NCI-H1105 treated with DMSO at 0.1 percent for 48 hours (cell line): ENCODE results near the gene EGFLAM.

Experiments used
- DNase-seq: peaks from one replicate; lab custom pipeline; 2025; lab: John Stamatoyannopoulos, UW

Gene EGFLAM

DNA sequence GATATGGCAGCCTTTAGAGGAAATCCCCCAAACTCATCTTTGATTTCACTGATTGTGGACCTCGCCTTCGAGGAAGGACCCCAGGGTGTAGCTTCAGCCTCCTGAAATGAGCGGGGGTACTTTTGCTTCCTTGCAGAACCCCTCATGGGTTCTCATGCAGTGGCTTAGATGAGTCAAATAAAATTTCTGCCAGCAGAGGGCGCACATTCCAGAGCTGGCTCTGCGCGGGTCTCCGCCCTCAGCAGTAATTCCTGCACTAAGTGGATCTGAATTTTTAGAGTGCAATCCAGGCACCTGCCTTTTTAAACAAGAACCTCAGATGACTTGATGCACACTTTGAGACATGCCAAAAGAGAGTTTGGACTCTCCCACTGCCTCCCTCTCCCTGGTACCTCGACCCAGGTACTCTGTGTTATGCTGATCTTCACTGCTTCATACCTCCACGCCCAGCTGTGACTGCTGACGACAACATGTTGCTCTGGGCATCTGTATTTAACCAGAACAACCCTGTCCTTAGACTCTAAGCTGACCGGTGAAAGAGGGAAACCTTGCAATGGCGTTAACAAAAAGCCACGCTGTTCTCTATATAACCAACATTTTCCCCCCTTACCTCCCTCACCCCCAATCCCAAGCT is 7.3 kb downstream of the EGFLAM start:
- DNase-seq = peak; percentile 39

DNA sequence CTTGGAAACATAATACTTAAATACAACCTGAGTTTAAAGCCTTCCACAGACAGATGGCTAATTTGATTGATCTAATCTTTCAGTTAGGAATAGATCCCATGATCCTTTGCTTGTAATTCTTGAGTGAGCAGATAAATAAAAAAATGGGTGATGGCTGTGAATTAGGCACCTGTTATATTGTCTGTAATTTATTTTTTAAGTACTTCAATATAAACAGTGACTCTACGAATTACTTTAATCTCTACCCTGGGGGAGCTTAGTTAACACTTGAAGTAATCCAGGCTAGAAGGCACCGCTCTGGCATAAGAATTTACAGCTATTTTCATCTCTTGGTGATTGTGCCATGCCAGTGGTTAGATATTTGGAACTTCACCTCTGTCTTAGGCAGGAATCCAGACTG is 9.0 kb downstream of the EGFLAM start:
- DNase-seq = no peak

DNA sequence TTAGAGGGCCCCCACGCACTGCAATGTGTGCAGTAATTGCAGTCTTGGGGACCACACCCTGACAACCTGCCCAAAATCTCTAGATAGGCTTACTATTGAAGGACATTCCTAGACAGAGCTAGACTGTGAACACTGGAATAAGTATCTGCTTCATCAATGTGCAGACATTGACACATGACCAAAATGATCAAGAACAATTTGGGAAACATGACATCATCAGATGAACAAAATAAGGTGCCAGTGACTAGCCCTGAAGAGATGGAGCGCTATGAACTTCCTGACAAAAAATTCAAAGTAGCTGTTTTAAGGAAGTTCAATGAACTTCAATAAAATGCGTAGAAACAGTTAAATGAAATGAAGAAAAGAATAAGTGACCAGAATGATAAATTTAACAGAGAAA is 15.3 kb downstream of the EGFLAM start:
- no peak for DNase-seq

DNA sequence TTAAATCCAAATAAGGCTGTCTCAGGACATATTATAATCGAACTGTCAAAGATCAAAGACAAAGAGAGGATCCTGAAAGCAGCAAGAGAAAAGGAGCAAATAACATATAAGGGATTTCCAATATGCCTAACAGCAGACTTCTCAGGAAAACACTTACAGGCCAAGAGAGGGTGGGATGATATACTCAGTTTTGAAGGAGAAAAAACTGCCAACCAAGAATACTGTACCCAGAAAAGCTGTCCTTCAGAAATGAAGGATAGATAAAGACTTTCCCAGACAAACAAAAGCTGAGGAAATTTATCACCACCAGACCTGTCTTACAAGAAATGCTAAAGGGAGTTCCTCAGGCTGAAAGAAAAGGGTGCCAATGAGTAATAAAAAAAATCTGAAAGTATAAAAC is 16.0 kb downstream of the EGFLAM start:
- no peak for DNase-seq

DNA sequence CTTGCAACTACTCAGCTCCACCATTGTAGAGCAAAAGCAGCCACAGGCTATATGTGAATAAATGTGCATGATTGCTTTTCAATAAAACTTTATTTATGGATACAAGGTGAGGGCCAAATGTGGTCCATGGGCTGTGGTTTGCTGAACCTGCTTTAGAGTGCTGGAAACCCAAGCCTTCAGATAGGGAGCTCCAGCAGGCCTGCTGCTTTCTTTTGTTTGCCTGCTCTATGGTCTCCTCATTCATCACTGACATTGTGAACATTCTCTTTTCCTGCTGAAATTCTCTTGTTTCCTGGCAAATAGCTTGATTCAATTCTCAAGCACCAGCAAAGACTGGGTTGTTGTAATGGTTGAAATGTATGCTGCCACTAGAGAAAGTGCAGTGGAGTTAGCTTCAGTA is 26.0 kb downstream of the EGFLAM start:
- DNase-seq = no peak

DNA sequence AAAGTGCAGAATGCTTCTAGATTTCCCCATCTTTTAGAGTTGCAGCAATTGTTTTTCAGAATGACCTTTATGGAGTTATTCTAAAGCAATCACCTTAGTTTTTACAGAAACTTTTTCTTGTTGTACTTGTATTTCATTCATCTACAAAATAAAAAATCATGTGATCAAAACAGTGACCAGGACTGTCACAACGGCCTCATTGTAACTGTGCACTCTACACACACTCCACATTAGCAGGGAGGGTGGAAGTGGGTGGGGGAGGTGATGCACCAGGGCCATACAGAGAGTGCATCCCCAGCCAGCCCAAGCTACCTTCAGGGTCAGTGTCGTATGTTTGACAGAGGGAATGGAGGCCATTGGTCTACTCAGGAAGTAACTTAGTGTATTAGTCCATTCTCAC is 26.9 kb downstream of the EGFLAM start:
- no peak for DNase-seq

DNA sequence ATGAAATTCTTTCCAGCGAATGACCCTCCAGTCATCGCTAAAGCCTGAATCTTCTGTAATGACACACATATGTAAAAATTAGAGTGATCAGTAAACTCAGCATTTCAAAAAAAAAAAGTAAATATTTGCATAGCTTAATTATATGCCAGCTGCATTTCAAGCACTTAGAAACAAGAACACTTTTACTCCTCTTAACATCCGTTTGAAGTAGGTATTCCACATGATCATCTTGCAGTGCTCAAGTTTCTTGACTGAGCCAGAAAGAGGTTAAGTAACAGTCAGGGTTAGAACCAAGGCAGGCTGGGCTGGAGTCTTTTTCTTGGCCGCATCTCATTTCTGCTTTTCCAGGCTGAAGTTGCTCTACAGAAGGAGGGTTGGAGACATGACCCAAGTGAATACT is 27.6 kb downstream of the EGFLAM start:
- DNase-seq = peak; percentile 56

DNA sequence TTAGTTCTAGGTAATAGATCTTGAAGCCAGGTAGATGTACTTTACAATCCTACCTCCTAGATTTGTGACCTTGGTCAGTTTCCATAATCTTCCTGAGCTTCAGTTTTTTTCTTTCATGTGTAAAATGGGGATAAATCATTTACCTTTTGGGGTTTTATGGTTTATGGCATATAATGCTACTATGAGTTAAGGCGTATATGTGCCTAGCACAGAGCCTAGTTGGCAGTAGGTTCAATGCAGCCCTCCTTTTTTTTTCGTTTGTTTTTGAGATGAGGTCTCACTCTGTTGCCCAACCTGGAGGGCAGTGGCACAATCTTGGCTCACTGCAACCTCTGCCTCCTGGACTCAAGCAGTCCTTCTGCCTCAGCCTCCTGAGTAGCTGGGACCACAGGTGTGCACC is 28.8 kb downstream of the EGFLAM start:
- no peak for DNase-seq

DNA sequence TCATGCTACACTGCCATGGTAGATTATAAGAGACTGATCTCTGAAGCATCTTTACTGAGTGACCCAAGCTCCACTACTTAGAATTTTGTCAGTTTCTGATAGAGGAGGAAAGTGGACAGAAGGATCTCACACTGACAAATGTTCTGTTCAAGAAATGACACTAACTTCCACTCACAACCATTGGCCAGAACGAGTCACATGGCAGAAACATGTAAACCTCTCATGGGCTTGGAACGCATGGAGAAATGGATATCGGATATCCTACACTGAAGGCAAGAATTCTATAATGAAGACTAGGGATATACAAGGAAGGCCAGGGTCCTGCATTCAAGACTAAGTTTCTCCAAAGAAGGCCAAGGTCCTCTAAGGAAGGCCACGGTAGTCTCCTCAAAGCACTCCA is 31.1 kb downstream of the EGFLAM start:
- no peak for DNase-seq

DNA sequence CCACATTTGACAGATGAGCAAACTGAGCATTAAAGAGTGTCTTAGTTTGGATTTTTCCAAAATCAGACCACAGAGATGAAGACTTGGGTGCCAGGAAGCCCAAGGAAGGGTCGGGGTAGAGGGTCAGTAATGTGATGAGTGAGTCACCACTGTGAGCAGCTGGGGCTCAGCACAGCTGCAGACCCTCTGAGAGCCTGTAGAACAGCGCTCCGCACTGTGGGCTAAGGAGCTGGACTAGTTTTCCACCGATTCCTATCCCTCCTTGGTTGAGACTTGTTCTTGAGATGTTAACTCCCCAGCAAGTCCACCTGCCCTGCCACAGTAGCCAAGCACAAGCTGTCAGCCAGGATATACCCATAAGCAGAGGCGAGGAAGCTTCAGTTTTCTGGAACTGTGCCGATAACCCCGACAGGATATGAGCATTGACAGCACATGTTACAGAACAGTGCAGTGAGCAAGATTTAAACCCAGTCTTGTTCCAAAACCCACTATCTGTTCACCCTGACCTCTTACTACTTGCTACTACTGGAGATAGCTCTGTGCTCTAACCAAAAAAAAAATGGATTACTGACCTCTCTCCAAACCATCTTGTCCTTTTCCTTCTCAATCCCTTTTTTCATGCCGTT is 31.8 kb downstream of the EGFLAM start:
- DNase-seq = no peak

DNA sequence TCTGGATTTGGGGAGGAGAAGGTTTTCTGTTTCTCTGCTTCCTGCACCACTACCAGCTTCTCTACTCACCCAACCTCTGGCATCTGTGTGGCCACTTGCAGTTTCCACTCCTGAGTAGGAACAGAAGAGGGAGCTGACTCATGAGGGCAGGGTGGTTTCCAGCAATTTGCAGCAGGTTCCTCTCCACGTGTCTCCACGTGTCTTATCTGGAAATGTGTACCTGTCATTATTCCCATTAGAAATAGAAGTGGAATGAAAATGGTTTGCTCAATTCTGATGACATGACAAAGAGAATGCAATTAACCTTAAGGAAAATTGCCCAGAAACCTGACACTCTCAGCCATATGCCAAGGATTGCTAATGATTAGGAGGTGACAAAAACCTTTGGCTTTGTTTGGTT is 33.0 kb downstream of the EGFLAM start:
- DNase-seq = peak; percentile 60

DNA sequence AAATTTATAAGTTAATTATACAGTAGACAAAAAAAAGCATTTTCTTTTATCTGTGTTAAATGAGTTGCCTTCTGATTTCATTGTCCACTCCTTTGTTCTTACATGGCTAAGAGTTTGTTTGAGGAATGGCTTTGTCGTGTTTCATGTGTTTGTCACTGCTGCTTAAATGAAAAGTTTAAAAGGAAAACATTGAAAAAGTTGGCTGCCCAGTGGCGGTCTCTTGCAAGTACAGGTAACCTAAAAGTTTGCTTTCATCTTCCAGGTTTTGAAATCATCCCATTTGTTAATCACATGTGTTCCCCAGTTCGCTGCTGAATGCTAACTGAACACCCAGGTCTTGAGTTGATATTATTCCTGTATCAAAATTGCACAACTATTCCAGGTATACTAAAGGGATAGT is 33.9 kb downstream of the EGFLAM start:
- DNase-seq = no peak

DNA sequence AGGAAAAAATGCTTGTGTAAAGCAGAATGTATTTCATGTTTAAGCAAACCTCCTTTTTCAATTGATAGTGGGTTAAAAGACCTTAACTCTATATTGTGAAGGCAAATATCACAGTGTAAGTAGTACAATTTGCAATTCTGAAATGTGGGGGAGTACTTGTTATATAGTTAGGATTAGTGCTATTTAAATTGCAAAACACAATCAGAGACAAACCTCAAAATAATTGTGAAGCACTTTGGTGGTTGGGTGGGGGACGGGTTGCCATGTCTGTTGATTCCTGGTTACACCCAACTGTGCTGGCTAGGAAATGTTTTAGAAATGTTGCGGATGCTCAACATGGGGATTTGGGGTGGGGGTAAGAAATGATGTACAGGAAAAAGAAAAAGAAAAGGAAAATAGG is 37.4 kb downstream of the EGFLAM start:
- no peak for DNase-seq

DNA sequence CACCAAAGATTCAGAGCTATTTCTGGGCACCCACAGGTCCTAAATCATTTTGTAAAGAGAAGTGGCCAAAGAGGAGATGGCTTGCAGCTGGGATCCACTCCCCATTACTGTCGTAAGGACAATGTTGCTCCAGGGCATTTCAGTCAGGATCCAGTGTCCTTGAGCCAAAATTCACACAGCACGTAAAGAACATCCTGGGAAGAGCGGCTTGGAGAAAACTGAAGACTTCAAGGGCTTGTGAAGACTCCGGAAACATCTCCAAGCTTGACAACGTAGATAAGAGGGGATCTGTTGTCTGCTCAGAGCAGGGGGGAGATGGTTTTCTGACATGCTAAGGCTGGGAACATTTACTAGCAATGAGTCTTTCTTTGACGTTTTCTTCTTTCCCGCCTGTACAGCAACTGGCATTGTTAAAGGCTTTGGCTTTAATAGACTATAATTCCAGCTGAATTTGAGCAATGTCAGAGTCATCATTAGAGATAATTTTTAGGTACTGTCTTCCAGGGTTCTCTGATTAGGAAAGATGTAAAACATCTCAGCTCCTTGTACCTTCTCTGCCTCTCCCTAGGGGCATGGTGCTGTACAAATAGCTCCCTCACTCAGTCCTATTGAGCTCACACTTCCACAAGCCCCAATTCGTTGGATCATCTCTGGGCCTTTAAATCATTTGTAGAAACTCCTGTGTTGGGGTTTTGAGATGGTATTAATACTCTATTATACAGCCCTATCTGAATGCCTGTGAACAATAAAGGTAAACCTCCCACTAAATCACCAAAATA is 39.7 kb downstream of the EGFLAM start:
- DNase-seq = no peak

DNA sequence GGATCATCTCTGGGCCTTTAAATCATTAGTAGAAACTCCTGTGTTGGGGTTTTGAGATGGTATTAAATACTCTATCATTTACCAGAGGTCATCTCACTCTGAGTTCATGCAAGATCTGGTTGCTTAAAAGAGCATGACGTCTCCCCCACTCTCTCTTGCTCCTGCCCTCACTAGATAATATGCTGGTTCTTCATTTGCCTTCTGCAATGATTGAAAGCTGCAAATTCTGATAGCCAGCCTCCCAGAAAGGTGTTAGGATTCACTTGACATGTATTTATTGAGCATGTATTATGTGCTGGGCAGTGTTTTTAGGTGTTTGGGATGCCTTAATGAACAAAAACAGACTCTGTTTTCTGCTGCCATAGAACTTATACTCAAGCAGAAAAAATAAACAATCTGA is 41.2 kb downstream of the EGFLAM start:
- DNase-seq = no peak

DNA sequence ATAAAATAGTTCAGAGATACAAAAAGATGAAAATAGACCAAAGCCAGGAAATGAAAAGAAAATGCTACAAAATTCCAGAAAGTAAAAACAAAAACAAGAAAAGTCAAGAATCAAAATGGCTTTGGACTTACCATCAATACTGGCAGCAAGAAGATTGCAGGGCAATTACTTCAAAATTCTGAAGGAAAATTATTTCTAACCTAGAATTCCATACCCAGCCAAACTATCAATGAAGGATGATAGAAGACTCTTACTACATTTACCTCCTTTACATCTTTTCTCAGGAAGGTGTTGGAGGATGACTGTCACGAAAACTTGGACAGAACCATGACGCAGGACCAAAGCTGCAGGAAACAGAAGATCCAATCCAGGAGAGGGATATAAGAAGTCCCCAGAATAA is 46.8 kb downstream of the EGFLAM start:
- DNase-seq = no peak

DNA sequence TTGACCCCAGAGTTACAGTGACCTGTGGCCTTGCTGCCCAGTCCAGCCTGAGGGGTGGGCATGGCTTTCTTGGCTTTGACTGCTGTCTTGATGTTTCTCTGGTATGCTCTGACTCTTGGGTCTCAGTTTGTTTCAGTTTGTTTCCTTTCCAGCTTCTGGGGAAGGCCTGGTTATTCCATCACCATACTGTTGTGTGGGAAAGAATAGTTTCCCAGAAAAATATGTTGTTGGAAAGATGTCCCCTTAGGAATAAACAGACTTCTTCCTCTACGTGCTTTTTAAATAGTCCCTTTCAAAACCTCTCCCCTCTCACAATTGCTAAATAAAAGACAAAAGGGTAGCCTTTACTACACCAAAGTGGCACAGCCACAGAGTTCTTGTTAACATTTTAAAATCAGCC is 49.5 kb downstream of the EGFLAM start:
- DNase-seq = no peak

DNA sequence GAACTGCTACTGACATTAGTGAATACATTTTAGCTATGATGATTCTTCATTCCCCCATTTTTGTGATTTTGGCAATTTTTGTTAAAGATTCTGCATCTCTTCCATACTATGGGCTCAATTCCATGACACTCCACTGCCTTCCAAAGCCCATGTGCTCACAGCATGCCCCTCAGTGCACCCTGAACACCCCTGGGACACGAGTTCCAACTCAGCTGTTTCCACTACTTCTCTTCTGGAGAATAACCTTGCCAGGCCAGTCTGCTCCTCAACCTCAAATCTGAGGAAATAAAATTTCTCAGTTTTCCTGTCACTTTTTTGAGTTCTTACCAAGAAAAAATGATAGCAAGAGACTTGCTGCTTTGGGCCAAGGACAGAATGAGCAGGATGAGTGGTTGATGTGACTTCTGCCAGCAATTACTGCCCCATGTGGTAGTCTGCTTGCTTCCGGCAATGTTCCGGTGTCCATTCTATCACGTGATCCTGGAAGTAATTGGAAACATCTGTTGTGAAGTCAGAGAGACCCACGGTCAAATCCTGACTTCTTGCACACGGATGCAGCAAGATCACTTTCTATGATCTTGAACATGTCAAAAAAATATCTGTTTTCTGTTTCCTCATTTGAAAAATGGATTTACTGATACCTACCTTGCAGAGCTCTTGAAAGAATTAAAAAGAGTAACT is 58.3 kb downstream of the EGFLAM start:
- no peak for DNase-seq

DNA sequence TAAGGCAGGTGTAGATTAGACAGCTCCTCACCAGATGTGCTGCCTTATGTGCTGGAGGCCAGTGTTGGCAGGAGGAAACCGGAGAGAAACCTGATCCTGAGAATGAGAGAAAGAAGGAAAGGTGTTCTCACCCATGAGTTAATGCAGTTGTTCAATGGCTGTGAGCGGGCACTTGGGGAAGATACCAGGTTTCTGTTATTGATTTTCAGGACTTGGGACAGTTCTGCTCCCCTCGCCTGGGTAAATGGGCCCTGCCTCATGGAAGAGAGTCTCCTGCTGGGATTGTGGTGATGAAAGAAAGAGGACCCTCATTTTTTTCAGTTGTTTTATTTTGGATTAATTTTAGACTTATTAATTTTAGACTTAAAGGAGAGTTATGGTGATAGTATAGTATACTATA is 59.5 kb downstream of the EGFLAM start:
- DNase-seq = no peak

DNA sequence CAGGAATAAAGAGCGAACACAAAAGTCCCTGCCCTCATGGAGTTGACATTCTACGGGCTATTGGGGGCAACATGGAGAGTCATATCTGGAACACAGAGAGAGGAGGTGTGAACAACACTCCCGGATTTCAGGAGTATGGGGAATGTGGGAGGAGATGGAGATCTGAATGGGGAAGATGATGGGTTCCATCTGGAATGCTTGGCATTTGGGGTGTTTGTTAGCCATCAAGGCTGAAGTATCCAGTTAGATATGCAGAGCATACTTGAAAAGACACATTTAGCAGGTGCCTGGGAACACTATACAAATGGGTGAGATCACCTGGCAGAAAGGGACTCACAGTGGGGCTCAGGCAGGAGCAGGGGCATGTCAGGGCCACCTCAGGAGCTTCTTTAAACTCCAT is 61.1 kb downstream of the EGFLAM start:
- no peak for DNase-seq

DNA sequence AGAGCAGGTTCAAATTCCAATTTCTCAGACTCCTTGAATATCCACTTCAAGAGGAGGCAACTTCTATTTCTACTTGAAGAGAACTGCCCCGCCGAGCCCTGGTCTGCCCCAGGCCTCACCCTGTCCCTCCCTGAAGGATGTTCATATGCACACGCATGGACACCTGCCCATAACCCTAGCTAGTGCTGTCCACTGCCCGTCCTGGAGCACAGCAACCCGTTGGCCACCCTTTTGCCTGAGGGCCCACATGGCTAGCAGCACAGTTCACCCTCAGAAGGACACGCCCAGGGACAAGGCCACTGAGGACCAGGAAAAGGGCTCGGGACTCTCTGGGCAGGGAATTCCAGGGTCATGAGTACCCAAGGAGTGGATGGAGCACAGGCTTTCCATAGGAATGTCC is 63.6 kb downstream of the EGFLAM start:
- DNase-seq = no peak

DNA sequence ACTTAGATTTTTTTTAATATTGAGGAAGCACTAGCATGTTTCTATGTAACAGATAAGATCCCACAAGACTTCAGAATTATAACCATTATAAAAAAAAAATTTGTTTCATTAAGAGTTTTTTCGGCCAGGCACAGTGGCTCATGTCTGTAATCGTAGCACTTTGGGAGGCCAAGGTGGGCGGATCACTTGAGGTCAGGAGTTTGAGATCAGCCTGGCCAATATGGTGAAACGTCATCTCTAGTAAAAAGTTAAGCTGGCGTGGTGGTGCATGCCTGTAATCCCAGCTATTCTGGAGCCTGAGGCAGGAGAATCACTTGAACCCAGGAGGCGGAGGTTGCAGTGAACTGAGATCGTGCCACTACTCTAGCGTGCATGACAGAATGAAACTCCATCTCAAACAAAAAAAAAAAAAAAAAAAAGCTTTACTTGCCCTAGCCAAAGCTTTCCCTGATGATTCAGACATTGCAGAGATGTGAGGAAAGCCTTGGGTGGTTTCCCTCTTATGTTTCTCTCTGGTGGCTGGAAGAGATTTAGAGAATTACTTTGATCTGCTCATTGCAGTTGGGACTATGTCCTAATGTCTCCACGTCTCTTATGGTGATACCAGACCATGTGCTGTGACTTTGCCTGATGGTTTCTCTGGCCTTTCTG is 65.4 kb downstream of the EGFLAM start:
- DNase-seq = no peak
